Limb (tissue), 2 donors: ENCODE results near the gene GAD1.
A peak's percentile ranks its signal among the peaks of the same experiment; 100 is the strongest.

ENCODE experiments used
- DNase-seq, 2 donors: peaks; one replicate each; pipeline ENCODE4 v3.0.0-alpha.2; 2016; ENCODE audit errors: extremely low spot score in 2 of 2

The GAD1 gene

DNA sequence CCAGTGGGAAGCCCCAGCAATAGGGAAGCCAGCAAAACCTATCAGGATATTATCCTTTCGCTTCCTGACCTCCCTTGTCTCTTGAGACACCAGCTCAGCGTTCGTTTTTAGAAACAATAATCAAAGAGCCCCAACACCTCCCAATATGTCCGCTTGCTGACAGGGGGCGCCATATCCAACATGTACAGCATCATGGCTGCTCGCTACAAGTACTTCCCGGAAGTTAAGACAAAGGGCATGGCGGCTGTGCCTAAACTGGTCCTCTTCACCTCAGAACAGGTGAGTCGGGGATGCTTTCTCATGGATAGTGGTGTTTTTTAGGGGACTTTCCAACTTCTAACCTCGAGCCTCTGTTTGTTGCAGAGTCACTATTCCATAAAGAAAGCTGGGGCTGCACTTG lies 28.7 kb downstream of the GAD1 start:
- no peak for DNase-seq

- DNase-seq, result no peak
These were observed 29.6 kb downstream of the GAD1 start for GRCh38 chr2:170846314-170846713.

DNA sequence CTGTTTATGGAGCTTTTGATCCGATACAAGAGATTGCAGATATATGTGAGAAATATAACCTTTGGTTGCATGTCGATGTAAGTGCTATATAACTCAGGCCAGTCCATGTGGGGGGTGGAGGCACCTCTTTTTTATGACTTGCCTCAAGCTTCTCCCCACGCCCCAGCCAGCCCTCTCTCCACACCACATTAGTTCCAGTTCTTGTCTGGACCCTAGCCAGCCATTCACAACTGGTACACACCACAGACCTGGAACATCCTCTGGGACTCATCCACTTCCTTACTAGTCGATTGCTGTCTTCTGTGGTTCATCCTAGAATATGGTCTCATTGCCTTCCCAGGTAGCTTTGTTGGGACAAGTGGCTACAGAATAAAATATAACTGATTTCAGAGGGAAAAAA lies 31.0 kb downstream of the GAD1 start:
- no peak for DNase-seq

- no peak for DNase-seq
These were observed 31.9 kb downstream of the GAD1 start for GRCh38 chr2:170848587-170848986.

DNA sequence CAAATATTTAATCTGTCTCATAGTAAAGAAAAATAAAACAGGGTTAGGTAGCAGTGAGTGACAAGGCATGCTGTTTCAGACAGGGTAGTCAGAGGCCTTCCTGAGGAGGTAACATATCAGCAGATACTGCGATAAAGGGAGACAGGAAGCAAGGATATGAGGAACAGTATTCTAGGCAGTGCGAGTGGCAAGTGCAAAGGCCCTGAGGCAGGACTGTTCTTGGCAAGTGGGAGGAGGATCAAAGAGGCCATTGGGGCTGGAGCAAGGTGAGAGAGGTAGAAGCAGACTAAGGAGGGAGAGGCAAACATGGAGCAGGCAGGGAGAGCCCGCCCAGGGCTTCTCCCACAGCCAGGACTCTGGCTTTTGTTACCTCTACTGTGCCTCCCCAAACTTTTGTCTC lies 33.6 kb downstream of the GAD1 start:
- no peak for DNase-seq

DNA sequence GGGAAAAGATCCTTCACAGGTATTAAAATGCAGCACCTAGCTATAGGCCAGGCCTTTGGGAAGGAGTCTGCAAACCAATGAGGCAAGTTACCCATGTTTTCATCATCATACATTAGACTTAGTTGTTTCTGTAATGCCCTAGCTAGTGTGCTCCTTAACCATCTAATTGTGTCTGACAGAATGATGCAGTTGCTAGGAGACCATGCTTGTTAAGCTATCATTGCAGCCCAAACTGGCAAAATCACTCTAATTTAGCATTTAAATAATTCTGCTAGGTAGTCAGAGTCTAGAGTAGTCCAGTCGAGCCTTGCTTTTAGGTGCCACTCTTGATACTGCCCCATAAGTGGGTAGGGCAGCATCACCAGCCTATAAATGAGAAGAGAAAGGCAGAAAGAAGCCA lies 34.9 kb downstream of the GAD1 start:
- no peak for DNase-seq

GRCh38 chr2:170856066-170856465 lies 39.4 kb downstream of the GAD1 start:
- DNase-seq, result no peak

DNA sequence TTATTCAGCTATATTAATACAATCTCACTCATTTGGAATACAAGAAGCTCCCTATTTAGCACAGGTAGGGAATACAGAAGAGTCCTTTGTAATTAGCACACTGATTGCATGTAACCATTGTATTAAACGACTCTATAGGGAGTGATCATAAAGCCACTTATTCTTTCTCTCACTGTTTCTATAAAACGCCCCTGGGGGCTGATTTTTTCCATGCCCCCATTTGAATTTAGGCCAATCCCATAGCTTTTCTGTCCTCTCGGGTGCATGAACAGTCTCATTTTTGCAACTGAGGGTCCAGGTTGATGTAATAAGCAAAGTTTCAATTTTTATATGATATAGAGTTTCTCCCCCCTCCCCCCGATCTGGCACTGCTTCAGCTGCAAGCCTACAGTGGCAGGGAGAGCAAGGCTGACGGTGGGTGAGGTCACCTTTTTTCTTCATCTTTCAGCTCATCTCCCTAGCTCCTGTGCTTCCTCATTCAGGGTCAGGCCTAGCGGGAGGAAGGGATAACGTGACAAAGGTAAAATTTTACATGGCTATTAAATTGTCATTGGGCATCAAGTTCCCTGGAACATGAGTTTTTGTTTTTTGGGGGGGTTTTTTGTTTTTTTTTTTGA lies 45.7 kb downstream of the GAD1 start:
- DNase-seq, result no peak

- no peak for DNase-seq
These were observed 46.4 kb downstream of the GAD1 start for GRCh38 chr2:170863087-170863486.

- DNase-seq, result no peak
These were observed 52.3 kb downstream of the GAD1 start for GRCh38 chr2:170869036-170869435.

DNA sequence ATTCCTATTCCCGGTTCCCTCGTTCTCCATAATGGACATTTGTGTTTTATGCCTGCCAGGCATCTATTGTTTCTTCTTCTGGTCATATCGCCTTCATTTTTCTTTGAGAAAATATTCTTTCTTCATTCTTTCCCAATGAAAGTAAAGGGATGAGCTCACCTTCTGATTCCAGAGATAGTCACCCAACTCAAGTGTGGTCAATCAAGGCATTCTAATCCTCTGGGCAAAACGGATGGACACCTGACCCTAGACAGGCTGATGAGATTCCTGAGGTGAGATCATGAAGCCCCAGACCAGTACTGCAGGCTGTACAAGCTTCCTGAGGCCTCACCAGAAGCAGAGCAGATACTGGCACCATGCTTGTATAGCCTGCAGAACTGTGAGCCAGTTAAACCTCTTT lies 52.8 kb downstream of the GAD1 start:
- DNase-seq, result no peak

DNA sequence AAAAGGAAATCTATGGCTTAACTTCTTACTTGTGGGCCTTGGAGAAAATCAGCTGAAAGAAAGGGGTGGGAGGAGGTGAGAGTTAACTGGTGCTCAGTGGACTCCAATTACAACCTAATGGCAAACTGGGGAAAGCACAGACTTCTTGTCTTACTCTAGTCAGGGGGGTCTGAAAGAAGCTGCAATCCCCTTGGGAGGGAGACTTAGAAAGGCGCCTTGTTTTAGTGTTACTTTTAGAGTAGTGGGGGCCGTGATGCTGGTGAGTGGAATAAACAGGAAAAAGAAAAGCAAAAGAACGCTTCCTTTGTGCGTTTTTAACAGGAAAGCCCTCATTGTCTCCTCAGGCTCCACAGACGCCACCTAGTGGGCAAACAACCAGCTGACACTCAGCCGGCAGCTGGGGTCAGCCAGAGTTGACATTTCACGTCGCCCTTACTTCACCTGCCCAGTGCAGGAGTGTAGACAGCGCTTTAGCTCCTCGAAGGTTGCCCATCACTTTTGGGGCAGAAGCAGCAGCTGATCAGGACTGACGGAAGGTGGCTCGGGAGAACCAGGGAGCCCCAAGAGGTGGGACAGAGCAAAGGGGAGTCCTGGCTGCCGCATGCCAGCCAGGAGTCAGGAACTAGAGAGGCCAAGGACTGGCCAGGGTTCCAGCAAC lies 56.5 kb downstream of the GAD1 start:
- peak; percentile 79 to 81 for DNase-seq

DNA sequence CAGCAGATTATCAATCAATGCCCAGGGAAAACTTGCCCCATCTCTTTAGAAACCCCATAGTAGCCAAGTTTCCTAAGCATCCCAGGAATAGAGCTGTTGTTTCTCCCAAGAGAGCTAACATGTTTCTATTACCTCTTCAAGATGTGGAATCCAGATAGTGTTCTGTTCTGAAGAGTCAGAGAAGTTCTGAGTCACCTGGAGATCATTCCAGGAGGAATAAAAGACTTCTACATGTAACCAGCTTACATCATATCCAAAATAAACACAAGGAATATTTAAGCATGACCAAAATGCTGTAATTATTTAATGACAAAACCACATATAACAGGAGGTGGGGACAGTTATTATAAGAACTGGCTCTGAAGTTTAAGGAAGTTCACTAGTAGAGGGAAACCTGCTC lies 61.4 kb downstream of the GAD1 start:
- no peak for DNase-seq

- no peak for DNase-seq
These were observed 61.8 kb downstream of the GAD1 start for GRCh38 chr2:170878505-170878904.

DNA sequence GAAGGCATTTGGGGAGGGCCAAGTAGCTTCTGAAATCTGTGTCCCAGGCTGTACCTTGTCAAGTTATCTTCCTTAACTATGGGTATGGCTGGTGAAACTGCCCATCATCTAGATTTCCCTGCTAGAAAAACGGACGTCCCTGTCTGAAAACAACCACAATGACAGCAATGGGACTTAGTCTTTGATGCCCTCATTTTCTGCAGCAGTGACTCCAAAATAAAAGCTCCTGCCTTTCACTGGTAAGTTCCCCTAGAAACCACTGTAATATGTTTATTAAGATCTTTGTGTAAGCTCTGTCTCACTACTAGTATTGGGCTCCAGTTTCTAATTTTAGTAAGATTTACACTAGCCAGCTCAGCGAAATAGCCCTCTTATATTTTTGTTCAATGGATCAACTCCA lies 65.2 kb downstream of the GAD1 start:
- no peak for DNase-seq

DNA sequence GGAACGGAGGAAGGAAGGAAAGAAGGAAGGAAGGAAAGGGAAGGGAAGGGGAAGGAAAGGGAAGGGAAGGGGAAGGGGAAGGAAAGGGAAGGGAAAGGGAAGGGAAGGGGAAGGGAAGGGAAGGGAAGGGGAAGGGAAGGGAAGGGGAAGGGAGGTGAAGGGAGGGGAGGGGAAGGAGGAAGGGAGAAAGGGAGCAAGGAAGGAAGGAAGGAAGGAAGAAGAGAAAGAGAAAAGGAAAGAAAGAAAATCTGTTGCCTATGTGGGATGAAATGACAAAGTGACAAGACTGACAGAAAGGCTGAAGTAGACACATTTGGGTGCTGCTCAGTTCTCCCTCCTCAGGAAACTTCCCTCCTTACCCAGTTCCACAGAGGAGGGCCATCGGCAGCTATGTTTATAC lies 66.1 kb downstream of the GAD1 start:
- no peak for DNase-seq

DNA sequence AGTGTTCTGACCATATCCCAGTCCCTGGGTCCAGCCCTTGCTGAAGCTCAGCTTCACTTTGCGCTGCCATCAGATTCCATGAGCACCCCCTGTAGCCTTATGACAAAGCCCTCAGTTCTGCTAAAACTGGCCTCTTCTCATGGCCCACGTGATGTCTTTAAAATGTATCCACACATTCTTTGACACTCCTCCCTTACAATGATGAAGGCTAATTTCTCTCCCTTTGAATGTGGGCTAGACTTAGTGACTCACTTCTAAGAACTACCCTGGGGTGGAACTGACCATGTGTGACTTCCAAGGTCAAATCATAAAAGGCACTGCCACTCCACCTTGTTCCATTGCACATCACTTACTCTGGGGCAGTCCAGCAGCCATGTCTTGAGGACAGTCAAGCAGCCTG lies 67.0 kb downstream of the GAD1 start:
- DNase-seq, result no peak

DNA sequence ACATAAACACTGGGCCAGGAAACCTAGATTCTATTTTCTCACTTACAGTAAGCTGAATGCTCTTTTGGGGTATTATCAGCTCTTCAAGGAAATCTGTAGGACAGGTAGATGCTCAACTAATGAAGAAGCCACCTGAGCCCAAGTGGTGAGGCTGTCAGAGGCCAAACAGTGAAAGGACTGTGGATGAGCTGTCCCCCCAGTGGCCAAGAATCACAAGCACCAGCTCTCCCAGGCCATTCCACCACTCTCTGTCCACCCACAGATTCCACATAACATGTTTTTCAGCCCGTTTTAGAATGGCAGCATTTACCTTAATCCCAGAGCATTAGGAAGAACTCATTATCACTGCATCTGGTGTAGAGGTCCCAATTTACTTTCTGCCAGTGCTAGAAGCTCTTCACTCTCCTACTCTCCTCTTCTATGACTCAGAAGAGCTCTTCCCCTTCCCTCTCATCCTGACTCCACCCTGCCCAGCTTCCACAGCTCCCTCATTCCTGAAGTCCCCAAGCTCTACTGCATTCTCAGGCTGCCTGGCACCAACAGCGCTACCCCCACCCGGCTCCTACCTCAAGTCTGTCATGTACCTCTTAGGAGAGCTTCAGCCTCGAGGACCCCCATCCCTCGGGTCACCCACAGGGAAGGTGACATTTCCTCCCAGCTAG lies 68.6 kb downstream of the GAD1 start:
- DNase-seq, result no peak

DNA sequence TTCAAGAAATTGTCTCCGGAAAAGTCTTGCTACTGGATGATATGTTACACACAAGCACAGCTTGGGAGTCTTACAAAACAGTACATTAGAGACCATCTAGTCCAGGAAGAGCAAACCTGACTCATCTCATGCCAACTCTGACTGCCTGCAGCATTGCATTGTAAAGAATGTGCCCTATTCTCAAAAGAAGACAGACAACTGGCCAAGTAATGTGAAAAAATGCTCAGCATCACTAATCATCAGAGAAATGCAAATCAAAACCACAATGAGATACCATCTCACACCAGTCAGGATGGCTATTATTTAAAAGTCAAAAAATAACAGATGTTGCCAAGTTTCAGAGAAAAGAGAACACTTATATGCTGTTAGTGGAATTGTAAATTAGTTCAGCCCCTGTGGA lies 69.7 kb downstream of the GAD1 start:
- no peak for DNase-seq

GRCh38 chr2:170887496-170887895 lies 70.8 kb downstream of the GAD1 start:
- DNase-seq, result no peak

GRCh38 chr2:170887896-170888295 lies 71.2 kb downstream of the GAD1 start:
- DNase-seq, result no peak

DNA sequence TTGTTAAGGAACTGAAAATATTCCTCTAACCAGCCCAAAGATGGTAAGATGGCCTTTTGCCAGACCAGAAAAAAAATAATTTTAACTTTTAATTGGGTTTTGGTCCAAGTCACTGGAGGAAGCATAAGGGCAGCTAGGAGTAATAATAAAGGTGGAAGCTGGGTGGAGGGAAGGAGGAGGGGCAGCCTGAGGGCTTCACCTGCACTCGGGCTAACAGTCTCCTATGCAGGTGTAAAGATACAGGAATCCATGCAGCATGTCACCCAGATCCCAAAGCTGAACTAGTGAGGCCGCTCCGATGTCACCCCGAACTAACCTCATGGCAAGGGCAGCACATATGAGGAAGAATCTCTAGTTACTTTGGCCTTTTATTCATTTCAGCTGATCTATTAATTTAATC lies 75.2 kb downstream of the GAD1 start:
- no peak for DNase-seq

GRCh38 chr2:170892391-170892951 lies 75.8 kb downstream of the GAD1 start:
- no peak for DNase-seq
